HG02623 (cell line): Measurements from ENCODE around the gene NEB.
A peak's percentile ranks its signal among the peaks of the same experiment; 100 is the strongest.
"Not testable (repeated sequence)": the region's sequence is repeated elsewhere in the genome, so short reads cannot be mapped to it uniquely, and the experiment has no call there.

Source experiments
- ATAC-seq: cut with Tn5 transposase; IDR thresholded peaks from one replicate; pipeline ENCODE4 v1.9.1; 2021; ENCODE audit warnings: moderate library complexity; ENCODE audit not compliant: unreplicated experiment

The NEB gene

GRCh38 chr2:151655663-151656398 lies 78.4 kb downstream of the NEB start:
- ATAC-seq = no peak

DNA sequence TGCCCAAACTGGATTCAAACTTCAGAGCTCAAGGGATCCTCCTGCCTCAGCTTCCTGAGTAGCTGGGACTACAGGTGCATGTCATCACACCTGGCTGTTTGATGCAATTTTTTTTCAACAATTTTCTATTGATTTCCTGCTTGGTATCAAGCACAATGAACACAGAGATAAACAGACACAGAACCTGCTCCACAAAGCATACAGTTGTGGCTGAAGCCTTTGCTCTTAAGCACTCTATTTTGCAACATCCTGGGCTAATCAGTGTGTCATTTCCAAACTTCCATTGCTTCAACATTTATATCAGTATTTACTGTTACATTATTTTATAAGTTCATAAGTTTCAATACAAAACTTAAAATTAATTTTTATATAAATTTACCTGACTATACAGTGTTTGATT lies 79.4 kb downstream of the NEB start:
- no peak for ATAC-seq

DNA sequence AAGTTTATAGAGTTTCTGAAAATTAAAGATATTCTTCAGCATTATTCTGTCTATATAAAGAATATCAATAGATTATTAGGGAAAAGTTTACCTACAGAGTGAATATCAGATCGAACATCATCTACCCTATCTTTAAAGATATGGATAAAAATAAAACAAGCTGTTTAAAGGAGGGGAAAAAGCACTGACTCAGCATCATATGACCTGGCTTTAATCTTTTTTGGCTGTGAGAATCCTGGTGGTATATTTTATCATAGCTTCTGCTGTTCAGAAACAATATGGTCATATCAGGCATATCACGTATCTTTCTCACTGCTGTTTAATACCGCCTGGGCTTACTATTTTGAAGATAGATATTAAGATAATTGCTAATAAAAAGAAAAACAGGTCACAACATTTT lies 80.2 kb downstream of the NEB start:
- ATAC-seq = no peak

- ATAC-seq = no peak
Measured at GRCh38 chr2:151651274-151651673, 83.0 kb downstream of the NEB start.

DNA sequence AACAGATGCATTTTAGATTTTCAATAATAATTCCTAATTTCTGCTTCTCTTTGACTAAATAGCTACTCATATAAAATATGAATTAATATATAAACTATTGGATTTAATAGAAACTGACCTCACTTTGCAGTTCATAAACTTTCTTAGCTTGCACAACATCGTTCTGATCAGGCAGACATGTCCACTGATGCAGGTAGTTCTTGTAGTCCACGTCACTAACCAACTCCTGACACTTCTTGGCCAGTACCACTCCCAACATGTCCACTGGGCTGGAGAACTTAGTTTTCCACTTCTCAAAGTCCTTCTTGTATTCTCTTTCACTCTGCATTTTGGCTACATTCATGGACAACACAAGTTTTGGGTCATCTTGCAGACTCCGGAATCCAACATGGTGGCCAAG lies 83.8 kb downstream of the NEB start:
- no peak for ATAC-seq

DNA sequence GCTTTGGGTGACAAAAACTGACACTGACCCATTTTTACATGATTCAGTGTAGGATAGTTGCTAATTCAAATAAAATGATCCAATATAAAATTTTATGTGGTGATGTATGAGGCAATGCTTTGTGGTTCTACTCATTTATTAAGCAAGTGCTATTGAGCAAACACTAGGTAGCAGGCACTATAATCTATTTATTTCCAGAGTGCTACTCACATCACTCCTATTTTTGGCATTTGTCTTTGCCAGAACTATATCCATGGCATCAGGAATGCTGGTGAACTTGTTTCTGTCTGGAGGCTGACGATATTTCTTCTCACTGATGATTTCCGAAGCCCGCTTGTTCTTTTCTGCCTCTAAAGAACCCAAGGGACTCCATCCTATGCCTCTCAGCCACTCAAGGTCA lies 84.3 kb downstream of the NEB start:
- no peak for ATAC-seq

DNA sequence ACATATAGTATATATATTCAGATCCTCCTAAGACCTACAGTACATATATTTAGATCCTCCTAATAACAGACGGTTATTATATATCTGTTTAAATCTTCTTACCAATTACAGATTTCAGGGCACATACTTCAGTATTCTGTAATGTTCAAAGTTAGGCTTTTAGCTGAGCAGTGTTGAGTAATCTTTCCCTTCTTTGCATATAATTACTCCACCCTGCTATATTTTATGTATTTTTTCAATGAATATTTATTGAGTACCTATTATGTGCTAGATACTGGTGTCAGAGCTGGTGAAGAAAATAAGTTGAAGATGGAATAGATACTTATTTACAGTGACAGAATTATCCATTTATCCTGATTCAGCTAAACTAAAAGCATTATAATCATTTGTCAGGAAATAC lies 84.9 kb downstream of the NEB start:
- no peak for ATAC-seq

- ATAC-seq = not testable (repeated sequence)
Measured at GRCh38 chr2:151646512-151646911, 87.8 kb downstream of the NEB start.

DNA sequence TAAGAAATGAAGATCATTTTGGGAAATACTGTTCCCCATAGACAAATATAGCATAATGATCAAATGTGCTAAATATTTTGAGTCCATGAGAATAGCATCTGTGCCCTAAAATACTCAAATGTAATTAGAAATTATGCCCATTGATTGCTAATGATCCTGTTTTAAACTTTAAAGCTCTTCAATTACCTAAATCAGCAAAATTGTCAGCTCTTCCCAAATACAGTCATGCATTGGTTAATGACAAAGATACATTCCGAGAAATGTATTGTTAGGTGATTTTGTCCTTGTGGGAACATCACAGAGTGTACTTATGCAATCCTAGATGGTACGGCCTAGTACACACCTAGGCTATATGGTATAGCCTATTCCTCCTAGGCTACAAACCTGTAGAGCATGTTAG lies 89.7 kb downstream of the NEB start:
- ATAC-seq = no peak

GRCh38 chr2:151641895-151642294 lies 92.4 kb downstream of the NEB start:
- not testable (repeated sequence) for ATAC-seq

- ATAC-seq = no peak
Measured at GRCh38 chr2:151640087-151640486, 94.2 kb downstream of the NEB start.

DNA sequence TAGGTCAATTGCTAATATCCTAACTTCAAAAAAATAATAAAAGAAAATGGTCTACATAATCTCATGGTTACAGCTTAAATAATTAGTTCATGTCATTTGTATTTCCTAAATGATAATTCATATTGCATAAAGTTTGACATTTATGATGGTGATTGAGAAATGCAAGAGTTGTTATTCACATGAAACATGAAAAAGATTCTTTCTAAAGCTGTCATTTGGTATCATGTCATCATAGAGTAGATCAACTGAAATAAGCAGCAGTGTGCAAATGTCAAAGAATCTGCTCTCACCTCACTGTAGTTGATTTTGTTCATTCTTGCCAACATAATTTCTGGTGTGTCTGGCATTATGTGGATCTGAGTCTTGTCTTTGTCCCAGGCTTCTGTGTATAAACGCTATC lies 95.3 kb downstream of the NEB start:
- ATAC-seq = no peak

DNA sequence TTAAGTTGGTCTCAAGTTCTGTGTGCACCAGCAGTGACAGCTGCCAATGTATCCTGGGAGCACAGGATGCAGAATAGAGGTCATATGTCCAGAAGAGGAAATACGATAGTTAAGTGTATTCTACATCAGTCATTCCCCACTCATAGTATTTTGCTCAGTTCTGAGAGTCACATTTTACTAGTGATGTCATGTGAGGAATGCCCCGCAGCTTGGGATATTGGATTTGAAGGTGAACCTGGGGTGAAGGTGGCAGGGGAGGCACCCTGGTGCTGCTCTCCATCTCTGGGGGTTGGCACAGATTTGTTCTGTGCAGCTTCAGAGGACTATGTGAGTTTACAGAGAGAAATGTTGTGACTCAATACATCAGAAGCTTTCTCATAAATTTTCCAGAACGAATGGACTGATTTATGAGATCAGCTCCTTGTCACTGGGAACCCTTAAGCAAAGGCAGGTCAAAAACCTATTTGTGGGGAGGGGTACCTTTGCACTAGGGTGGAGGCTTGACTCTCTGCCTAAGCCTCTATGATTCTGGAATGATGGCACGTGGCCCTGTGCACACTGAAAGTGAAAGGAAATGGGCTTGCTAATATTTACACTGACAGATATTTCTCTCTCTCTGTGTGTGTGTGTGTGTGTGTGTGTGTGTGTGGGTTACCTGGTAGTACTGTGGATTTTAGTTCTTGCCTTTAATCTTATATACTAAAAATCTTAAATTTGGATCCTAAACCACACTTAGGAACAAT lies 95.9 kb downstream of the NEB start:
- ATAC-seq = peak; percentile 68

- peak; percentile 64 for ATAC-seq
Measured at GRCh38 chr2:151637271-151637781, 97.0 kb downstream of the NEB start.

DNA sequence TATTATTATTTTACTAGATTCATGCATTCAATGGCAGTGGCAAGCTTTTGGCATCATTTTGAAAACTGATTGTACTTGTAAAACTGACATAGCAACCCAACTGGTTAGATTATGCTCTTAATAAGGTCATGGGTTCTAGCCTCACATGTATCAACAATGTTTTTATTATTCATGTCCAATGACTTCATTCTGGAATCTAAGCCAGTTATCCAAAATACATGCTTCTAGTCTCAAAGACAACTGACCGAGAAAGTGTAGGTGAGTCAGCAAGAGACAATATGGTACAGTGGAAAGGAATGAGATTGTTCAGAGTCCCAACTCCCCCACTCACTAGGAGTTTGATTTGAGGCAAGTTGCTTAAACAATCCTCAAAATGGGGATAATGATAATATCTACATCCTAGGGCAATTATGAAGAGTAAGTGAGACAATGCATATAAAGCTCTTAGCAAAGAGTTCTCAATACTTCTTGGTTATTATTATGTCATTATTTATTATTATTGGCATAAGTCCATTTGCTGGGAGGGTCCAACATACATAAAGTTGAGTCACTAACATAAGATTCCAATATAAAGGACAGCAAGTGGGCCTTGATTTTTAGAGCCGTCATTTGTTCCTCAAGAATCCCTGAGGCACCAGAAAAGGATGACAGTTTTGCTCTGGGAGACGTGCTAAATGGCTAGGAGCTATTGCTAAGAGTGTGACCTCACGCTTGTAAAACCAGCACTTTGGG lies 99.4 kb downstream of the NEB start:
- no peak for ATAC-seq

- no peak for ATAC-seq
Measured at GRCh38 chr2:151632993-151633565, 101.2 kb downstream of the NEB start.

DNA sequence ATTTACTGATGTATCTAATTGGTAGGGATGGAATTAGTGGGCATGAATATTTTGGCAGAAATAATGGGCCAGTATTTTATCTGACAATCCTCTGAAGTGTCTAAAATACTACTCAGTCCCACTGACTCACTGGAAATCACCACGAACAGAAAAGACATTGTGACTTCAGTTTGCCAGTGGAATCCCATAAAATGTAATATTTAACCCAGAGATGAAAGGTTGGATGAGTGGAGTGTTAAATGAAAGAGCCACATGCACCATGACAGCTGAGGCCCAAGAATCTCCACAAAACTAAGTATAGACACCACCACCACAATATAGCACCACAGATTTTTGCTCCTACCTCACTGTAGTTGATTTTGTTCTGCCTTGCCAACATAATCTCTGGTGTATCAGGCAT lies 103.9 kb downstream of the NEB start:
- ATAC-seq = no peak

GRCh38 chr2:151627353-151627752 lies 106.9 kb downstream of the NEB start:
- no peak for ATAC-seq

DNA sequence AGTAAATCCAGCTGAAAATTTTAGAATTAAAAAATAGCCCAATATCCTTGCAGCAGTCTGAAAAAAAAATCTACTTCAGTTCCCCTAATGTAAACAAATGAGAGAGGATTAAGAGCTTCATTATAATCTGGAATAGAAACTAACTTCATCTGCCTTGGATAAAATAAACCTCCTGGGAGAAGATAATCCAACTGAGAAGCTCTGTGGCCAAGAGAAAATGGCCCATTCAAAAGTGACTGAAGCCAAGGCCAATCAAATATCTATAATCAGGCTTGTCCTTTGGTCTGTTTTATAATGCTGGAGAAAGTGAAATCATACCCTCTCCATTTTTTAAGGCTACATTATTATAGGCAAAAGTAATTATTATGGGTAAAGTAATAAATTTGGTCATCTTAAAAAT lies 110.0 kb downstream of the NEB start:
- no peak for ATAC-seq

- ATAC-seq = no peak
Measured at GRCh38 chr2:151623631-151624030, 110.6 kb downstream of the NEB start.

- no peak for ATAC-seq
Measured at GRCh38 chr2:151620761-151621160, 113.5 kb downstream of the NEB start.
